Endothelial cell of umbilical vein (primary cell): ENCODE data around the gene ZNF616. TPM values are rescaled to one million over a fixed set of nuclear protein-coding genes. Genes with fewer than 3 reads are reported as not detected.

Experiments used
- Bru-seq: library from RNA; stranded (reverse); fragments of 400-500 nt; gene quantifications from one replicate; lab custom pipeline; 2021; lab: Mats Ljungman, UMichigan
- BruChase-seq, 2 experiments: library from RNA; stranded (reverse); fragments of 400-500 nt; gene quantifications; one replicate each; lab custom pipeline; 2021; lab: Mats Ljungman, UMichigan
- BruUV-seq: library from RNA; stranded (reverse); fragments of 400-500 nt; replicated peaks from 2 replicates; lab custom pipeline; 2021; lab: Mats Ljungman, UMichigan
- CTCF ChIA-PET: fragments of 300-600, 350-600 bp; sonication (Branson Sonifier 250); formaldehyde crosslinking; loops from one replicate; lab custom pipeline; 2021; ENCODE audit warnings: antibody characterized with exemption, inconsistent platforms; lab: Charles Lee
- POLR2A ChIA-PET: fragments of 300-600, 350-600 bp; sonication (Branson Sonifier 250); formaldehyde crosslinking; loops from one replicate; lab custom pipeline; 2021; ENCODE audit warnings: antibody characterized with exemption, inconsistent platforms; lab: Charles Lee
- DNase-seq: peaks from one replicate; pipeline ENCODE4 v3.0.0-alpha.2; 2011; ENCODE audit warnings: low read depth, low spot score
- FAIRE-seq: peaks from 2 replicates; lab custom pipeline; 2011; peaks lifted over from hg19 to GRCh38; lab: Jason Lieb, UNC
- H2AFZ ChIP-seq: 2 replicates; pipeline ENCODE4 v1.6.0; 2012; ENCODE audit warnings: low read depth, low read length, control low read depth, inconsistent platforms
- H3K27ac ChIP-seq: 2 replicates; pipeline ENCODE4 v1.5.1; 2011; ENCODE audit warnings: low read depth, mild to moderate bottlenecking, control low read depth, low read length, moderate library complexity; ENCODE audit not compliant: insufficient read depth
- H3K27me3 ChIP-seq, 2 experiments: 2 replicates each; pipeline versions ENCODE4 v1.6.0 to v1.6.1; 2011; ENCODE audit warnings: low read length in 2 of 2, mixed read lengths in 1 of 2; ENCODE audit not compliant: control insufficient read depth in 2 of 2, insufficient read depth in 2 of 2
- H3K36me3 ChIP-seq, 2 experiments: 2 replicates in 1 of 2; 3 replicates in 1 of 2; pipeline ENCODE4 v1.5.1; 2011; ENCODE audit warnings: low read length in 2 of 2, mild to moderate bottlenecking in 1 of 2, moderate library complexity in 1 of 2; ENCODE audit not compliant: control insufficient read depth in 2 of 2, insufficient read depth in 2 of 2; ENCODE audit errors: extremely low read depth in 1 of 2
- H3K4me1 ChIP-seq: 3 replicates; pipeline ENCODE4 v1.5.1; 2011; ENCODE audit warnings: mild to moderate bottlenecking, low read length; ENCODE audit not compliant: control insufficient read depth, insufficient read depth; ENCODE audit errors: extremely low read depth
- H3K4me2 ChIP-seq: 2 replicates; pipeline ENCODE4 v1.6.1; 2011; ENCODE audit warnings: low read length, control low read depth, mixed read lengths; ENCODE audit not compliant: insufficient read depth
- H3K4me3 ChIP-seq, 3 experiments: fragments of 200-600 bp in 1 of 3; sonication (generic), shearing (Covaris generic) in 1 of 3; replicated peaks in 1 of 3; 2 replicates each; pipeline ENCODE4 v1.5.1; 2011 to 2016; ENCODE audit warnings: control low read depth in 3 of 3, low read length in 3 of 3, mild to moderate bottlenecking in 2 of 3, inconsistent platforms in 1 of 3, low read depth in 1 of 3, moderate library complexity in 1 of 3; ENCODE audit not compliant: insufficient read depth in 1 of 3
- H3K79me2 ChIP-seq: 2 replicates; pipeline ENCODE4 v1.6.0; 2012; ENCODE audit warnings: low read length, inconsistent platforms; ENCODE audit not compliant: control insufficient read depth, insufficient read depth
- H3K9ac ChIP-seq: replicated peaks from 2 replicates; pipeline ENCODE3; 2011; ENCODE audit warnings: low read length, control low read depth; ENCODE audit not compliant: insufficient read depth; ENCODE audit errors: extremely low read depth
- H3K9me1 ChIP-seq: replicated peaks from 3 replicates; pipeline ENCODE4 v1.6.0; 2011; ENCODE audit warnings: mild to moderate bottlenecking, low read length; ENCODE audit not compliant: control insufficient read depth, insufficient read depth; ENCODE audit errors: extremely low read depth
- H3K9me3 ChIP-seq: replicated peaks from 2 replicates; pipeline ENCODE4 v1.5.1; 2012; ENCODE audit warnings: low read length, inconsistent platforms; ENCODE audit not compliant: control insufficient read depth, insufficient read depth
- H4K20me1 ChIP-seq: replicated peaks from 2 replicates; pipeline ENCODE3; 2011; ENCODE audit warnings: mild to moderate bottlenecking, low read length; ENCODE audit not compliant: control insufficient read depth, insufficient read depth; ENCODE audit errors: extremely low read depth
- EZH2 ChIP-seq: IDR thresholded peaks from 2 replicates; pipeline ENCODE4 v1.6.1; 2012; ENCODE audit warnings: borderline replicate concordance, low read depth, mild to moderate bottlenecking, moderate library complexity, low read length, inconsistent platforms; ENCODE audit not compliant: severe bottlenecking
- GATA2 ChIP-seq: IDR thresholded peaks from 2 replicates; pipeline ENCODE4 v1.7.0; 2011; ENCODE audit warnings: low read depth, mild to moderate bottlenecking, moderate library complexity, mixed read lengths, low read length; ENCODE audit not compliant: insufficient read length, insufficient read depth
- MAX ChIP-seq: IDR thresholded peaks from 2 replicates; pipeline ENCODE4 v1.6.1; 2011; ENCODE audit not compliant: insufficient read depth, insufficient read length
- POLR2A ChIP-seq: IDR thresholded peaks from 2 replicates; pipeline ENCODE4 v1.6.1; 2012; ENCODE audit warnings: low read depth, mild to moderate bottlenecking, control low read depth, low read length
- POLR2AphosphoS5 ChIP-seq: IDR thresholded peaks from 2 replicates; pipeline ENCODE4 v1.6.1; 2012; ENCODE audit warnings: low read depth, mild to moderate bottlenecking, control low read depth, low read length, moderate library complexity; ENCODE audit not compliant: insufficient read depth
- dilution Hi-C: fragments of 300-500 bp; cut with MboI; formaldehyde crosslinking; loops from one replicate; pipeline ENCODE4 v1.15.0; 2019; ENCODE audit warnings: low sequenced_read_pairs; ENCODE audit not compliant: extremely low pct_ligation_motif_present
- intact Hi-C: fragments of 100-400 bp; cut with micrococcal nuclease; formaldehyde crosslinking; loops from one replicate; pipeline ENCODE4 v1.10.0; 2022
- long read RNA-seq: library from polyadenylated mRNA; stranded (forward); transcript quantifications from one replicate; pipeline ENCODE4 v2.0.0, GENCODE V29; 2021
- polyA minus RNA-seq, 3 experiments: library from RNA; depleted of rRNA, polyadenylated mRNA; stranded (reverse); fragments of >200 nt; gene quantifications; 1 replicate in 1 of 3; 2 replicates in 2 of 3; pipeline ENCODE4 v1.2.3, GENCODE V29; 2011
- polyA plus RNA-seq, 4 experiments: library from polyadenylated mRNA; depleted of rRNA in 3 of 4; stranded (reverse) in 3 of 4; unstranded in 1 of 4; fragments of >200 nt; gene quantifications; 2 replicates each; pipeline versions ENCODE4 v1.2.1 to v1.2.3, GENCODE V29; 2011 to 2012; ENCODE audit warnings: missing spikeins in 1 of 4
- total RNA-seq: library from RNA; stranded (reverse); gene quantifications from 2 replicates; pipeline ENCODE4 v1.2.3, GENCODE V29; 2021
- TF ChIP-seq, protein P1 (sequence below), 2 donors: IDR thresholded peaks; 1 replicate in 1 of 2; 2 replicates in 1 of 2; pipeline ENCODE4 v1.5.1; 2011; ENCODE audit warnings: low read length in 2 of 2, mild to moderate bottlenecking in 2 of 2, moderate library complexity in 2 of 2, control low read depth in 1 of 2, inconsistent platforms in 1 of 2, low read depth in 1 of 2; ENCODE audit not compliant: insufficient read depth in 1 of 2; ENCODE audit errors: extremely low read depth in 1 of 2

The ZNF616 gene
- 8.7 and 9.1 TPM in 2 replicates for total RNA-seq
- 1.1 and 1.7 TPM in 2 replicates for polyA plus RNA-seq
- polyA plus RNA-seq (2011; cell fraction: cytosol; rRNA removed): 1.5 and 2.0 TPM in 2 replicates
- polyA plus RNA-seq (2011; cell fraction: nucleus; rRNA removed): 1.8 and 2.6 TPM in 2 replicates
- polyA plus RNA-seq (2012): 5.4 and 5.6 TPM in 2 replicates
- 4.1 and 7.6 TPM in 2 replicates for polyA minus RNA-seq
- 3.6 TPM for polyA minus RNA-seq (2011; cell fraction: cytosol; rRNA and poly(A)+ RNA removed)
- polyA minus RNA-seq (2011; cell fraction: nucleus; rRNA and poly(A)+ RNA removed): 2.8 and 4.4 TPM in 2 replicates
- Bru-seq, nascent RNA: percentile 59 among the genes with signal in this experiment
- BruChase-seq, experiment 1, labeled RNA remaining after a 6-hour chase: percentile 51 among the genes with signal in this experiment
- BruChase-seq, experiment 2, labeled RNA remaining after a 2-hour chase: percentile 57 among the genes with signal in this experiment
- long read RNA-seq, full-length matches to known transcripts: 7 of 11 reads
- long read RNA-seq, partial matches to known transcripts: 3 of 11 reads
- long read RNA-seq, other reads (novel, unspliced or antisense): 1 of 11 reads

DNA sequence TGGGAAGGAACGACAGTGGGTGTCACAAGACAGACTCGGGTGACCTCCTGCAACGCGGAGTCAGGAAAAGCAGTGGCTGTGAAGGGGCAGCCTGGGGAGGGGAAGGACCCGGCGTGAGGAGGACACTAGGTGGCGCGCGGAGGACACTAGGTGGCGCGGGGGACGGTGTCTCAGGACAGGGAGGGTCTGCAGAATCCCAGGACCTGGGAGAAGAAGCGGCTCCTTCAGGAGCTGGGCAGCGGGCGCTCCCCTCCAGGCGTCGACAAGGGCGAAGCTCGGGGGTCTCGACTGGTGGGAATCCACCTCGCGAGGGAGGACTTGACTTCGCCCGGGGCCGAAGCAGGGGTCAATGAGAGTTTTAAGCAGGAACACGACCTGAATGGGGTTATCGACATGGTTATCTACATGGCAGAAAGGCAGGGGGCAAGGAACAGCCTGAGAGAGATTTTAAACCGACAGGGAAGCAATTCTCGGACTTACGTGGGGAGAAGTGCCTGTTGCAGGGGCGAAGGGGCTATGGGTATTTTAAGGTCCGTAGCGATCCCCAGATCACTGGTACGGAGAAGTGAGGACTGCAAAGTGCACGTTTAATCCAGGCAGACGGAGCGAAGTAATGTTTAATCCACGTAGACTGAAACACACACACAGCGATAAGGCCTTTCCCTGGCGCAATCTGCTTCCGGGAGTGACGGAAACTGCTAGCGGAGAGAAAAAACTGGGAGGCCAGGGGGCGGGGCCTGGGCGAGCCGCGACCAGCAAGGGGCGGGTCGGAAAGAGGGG lies at the start of gene ZNF616:
TSS of gene ZNF616 (minus strand) at position 687 of the 780 bp plus-strand sequence. CDS start 9,426 bp downstream, outside the sequence.
- ChIA-PET POLR2A (no interaction called here), CTCF (interaction anchor here (0.6 to 2.7 kb wide), 4 partner anchors 11 to 98 kb away, joined by 3 to 20 read pairs (median 8); partner anchors contain the start of gene PPP2R1A)

More for the DNA sequence above, at the start of gene ZNF616:
- peaks cover 14% of the 10 kb centered on the region for H3K79me2 ChIP-seq
- H3K9ac ChIP-seq: peak within 1 kb of the TSS; percentile 69
- H3K36me3 ChIP-seq: no peaks in the 10 kb centered on the region
- TF ChIP-seq MAX: peak; percentile 4
- no peak for TF ChIP-seq EZH2
- TF ChIP-seq, protein P1, sequence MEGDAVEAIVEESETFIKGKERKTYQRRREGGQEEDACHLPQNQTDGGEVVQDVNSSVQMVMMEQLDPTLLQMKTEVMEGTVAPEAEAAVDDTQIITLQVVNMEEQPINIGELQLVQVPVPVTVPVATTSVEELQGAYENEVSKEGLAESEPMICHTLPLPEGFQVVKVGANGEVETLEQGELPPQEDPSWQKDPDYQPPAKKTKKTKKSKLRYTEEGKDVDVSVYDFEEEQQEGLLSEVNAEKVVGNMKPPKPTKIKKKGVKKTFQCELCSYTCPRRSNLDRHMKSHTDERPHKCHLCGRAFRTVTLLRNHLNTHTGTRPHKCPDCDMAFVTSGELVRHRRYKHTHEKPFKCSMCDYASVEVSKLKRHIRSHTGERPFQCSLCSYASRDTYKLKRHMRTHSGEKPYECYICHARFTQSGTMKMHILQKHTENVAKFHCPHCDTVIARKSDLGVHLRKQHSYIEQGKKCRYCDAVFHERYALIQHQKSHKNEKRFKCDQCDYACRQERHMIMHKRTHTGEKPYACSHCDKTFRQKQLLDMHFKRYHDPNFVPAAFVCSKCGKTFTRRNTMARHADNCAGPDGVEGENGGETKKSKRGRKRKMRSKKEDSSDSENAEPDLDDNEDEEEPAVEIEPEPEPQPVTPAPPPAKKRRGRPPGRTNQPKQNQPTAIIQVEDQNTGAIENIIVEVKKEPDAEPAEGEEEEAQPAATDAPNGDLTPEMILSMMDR (IDR thresholded peaks at IDR 0.05; ENCODE audit: extremely low read depth in 1 of 2, insufficient read depth in 1 of 2, low read depth in 1 of 2, low read length in 2 of 2): peak; percentile 59 to 77
- TF ChIP-seq POLR2AphosphoS5: peak; percentile 53
- peak; percentile 78 for TF ChIP-seq POLR2A
- no peak for TF ChIP-seq GATA2
- peak within 1 kb of the TSS; percentile 99 for H2AFZ ChIP-seq
- H3K9me1 ChIP-seq: no peaks in the 10 kb centered on the region
- H3K4me3 ChIP-seq: peak within 1 kb of the TSS; percentile 55 to 88 (median 72)
- FAIRE-seq (peak; percentile 99), DNase-seq (peak; percentile 95)
- H3K27ac ChIP-seq: peak within 1 kb of the TSS; percentile 66
- H4K20me1 ChIP-seq: no peaks in the 10 kb centered on the region
- dilution Hi-C loops: no loop called here
- peaks cover 6% of the 10 kb centered on the region for H3K4me1 ChIP-seq
- H3K27me3 ChIP-seq: no peaks in the 10 kb centered on the region
- H3K9me3 ChIP-seq: no peaks in the 10 kb centered on the region
- peak within 1 kb of the TSS; percentile 93 for H3K4me2 ChIP-seq
- intact Hi-C loops: loop anchor here (1.0 to 10.0 kb wide), 6 partner anchors 32 to 387 kb away; partner anchors contain the start of genes ZNF613, ZNF808, ZNF836 and ZNF841
- BruUV-seq: TSS peak; percentile 87
